GM18861 (cell line): Measurements from ENCODE around the gene SPRTN.
"Not testable (repeated sequence)": the region's sequence is repeated elsewhere in the genome, so short reads cannot be mapped to it uniquely, and the experiment has no call there.

Source experiments
- ATAC-seq: cut with Tn5 transposase; IDR thresholded peaks from one replicate; pipeline ENCODE4 v1.9.1; 2021; ENCODE audit not compliant: unreplicated experiment

The SPRTN gene

DNA sequence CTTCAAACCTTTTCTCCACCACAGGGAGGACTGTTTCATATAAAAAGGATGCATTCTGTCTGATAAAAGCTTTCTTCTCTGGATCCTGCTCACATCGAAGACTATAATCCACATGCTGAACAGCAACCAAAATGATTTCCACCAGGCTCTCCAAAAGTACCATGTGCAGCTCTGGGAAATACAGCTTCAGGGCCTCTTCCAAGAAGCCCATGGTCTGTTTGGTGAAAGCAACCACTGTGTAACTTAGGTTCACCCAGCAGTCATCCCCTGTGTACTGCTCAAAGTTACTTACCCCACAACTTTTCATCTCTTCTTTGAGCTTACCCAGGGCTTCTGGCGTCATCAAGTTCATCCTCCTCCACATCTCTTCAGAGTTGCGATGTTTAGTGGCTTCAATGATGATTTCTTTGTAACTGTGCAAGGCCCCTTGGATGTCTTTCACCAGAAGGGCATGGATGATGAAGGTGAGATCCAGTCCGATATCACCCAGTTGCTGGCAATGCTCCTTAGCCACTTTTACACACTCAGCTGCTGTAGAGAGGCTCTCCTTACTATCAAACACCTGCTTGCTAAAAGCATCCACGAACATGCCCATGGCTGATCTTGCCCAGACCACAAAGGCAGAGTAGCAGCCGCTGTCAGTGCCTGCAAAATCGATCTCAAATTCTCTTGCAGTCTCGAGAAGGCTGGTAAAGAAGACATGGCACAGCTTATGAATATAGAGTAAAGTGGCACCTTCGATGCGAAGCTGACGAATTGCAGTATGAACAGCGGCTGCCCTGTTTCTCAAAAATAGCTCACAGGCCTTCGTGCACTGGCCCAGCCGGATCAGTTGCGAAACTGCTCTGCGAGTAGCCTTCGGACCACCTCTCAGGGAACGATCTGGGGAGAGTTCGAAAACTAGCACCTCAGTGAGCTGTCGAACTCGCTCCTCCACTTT, 2.2 kb upstream of the SPRTN start:
- no peak for ATAC-seq

DNA sequence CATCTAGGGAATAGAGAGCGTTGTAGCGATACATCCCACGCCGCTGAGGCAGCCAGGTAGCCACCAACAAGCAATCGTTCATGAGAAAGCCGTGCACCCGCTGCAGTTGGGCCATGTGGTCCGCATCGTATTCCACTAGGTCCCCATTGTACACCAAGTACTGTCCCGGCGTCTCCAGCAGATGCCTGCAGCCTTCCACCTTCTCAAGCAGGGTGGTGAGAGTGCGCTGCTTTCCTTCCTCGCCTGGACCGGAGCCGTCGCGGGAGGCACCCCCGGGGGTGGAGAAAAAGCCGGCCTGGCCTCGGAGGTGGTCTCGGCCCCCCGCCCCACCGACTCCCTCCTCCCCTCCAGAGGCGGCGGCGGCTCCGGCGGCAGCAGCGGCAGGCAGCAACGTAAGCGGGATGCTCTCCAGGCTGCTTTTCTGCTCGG, 1.0 kb upstream of the SPRTN start:
- ATAC-seq: no peak

- ATAC-seq: peak; percentile 63
These were observed 422 bp upstream of the SPRTN start, which contains the start of gene EXOC8 for GRCh38 chr1:231337472-231338269. Gene EXOC8, minus strand, starts transcription at chr1:231337852. Its CDS starts 107 bp downstream, at chr1:231337745.

GRCh38 chr1:231340328-231341013, 2.4 kb downstream of the SPRTN start:
- no peak for ATAC-seq

DNA sequence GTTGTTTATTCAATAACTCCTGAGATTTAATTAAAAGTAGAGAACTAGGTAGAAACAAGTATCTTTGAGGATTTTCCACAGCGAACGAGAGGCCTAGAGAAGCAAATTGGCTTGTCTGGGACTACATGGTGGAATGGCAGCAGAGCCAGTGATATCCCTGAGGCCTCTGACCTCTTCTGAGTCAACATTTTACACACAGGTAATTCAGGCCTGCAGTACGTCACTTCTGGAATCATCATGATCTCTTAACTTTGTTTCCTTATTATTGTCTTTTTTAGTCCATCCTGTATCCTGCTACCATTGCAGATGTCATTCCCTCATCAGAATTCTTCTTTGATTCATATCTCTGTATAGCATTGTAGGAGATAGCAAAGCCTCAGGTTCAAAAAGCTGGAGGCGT, 9.9 kb downstream of the SPRTN start:
- ATAC-seq: no peak

DNA sequence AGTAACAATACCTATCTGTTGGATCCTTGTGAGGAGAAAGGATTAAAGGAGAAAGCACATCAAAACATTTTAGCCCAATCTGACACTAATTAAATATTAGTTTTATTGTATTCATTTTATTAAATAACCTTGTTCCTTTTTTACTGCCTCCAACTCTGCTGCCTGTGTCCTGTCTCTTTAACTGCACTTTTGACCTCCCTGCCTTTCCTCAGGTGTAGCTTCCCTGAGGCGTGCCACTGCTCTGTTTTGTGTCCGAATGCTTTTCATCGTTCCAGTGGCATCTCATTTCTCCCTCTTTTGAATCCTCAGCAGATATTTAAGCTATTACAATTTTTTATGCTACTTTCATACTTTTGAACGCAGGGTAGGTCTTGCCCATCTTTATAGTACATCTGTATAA, 10.3 kb downstream of the SPRTN start:
- ATAC-seq: no peak

DNA sequence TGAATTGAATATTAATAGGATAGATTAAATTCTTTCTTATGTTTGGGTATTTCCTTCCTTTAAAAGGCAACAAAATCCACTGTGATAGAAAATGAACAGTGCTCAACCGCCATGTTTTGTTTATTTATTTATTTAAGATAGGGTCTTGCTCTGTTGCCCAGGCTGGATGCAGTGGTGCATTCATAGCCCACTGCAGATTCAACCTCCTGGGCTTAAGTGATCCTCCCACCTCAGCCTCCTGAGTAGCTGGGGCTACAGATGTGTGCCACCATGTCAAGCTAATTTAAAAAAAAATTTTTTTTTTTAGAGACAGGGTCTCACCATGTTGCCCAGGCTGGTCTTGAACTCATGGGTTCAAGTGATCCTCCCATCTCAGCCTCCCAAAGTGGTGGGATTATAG, 10.8 kb downstream of the SPRTN start:
- not testable (repeated sequence) for ATAC-seq

DNA sequence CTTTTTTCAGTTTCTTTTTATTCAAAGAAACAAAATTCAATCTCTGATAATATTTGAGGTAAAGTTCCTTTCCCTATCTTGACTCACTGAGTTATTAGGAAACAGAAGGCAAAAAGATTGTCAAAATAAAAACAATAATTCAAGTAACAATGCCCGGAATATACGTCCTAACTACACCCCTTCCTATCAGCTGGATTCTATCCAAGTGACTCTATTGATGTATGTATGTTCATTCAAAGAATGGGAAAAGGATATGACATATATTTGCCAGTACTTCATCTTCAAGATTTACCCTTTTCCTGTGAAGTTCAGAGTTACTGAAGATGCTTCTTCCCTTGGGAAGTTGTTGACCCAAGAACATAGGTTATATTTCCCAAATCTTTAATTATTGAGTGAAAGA, 13.7 kb downstream of the SPRTN start:
- no peak for ATAC-seq

GRCh38 chr1:231353086-231353485, 15.0 kb downstream of the SPRTN start:
- ATAC-seq: no peak

GRCh38 chr1:231354330-231355020, 16.4 kb downstream of the SPRTN start:
- ATAC-seq: no peak

- no peak for ATAC-seq
These were observed 17.1 kb downstream of the SPRTN start for GRCh38 chr1:231355171-231355570.

GRCh38 chr1:231357187-231357772, 19.2 kb downstream of the SPRTN start:
- no peak for ATAC-seq

DNA sequence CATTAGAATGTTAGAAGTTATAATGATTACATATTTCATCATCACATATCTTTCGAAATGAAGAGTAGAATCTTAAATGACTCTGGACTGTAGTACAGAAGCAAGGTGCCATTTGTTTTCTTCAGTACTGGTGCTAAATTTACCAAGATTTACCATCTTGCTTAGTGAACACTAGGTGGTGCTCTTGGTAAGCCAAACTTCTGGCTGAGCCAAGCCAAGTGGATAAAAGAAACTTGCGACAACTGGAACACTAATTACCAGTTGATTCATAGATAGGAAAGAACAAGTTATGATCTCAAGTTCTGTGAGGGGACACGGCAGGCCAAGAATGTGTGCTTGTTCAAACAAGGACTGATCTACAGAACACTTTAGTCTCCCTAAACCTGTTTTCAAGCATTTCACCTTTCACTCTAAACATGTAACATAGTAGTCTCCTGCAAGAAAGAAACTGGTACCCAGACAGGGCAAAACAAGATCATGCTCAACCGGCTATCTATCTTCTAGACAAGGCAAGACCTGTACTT, 19.8 kb downstream of the SPRTN start:
- ATAC-seq: peak; percentile 80

GRCh38 chr1:231359113-231359512, 21.0 kb downstream of the SPRTN start:
- ATAC-seq: no peak

DNA sequence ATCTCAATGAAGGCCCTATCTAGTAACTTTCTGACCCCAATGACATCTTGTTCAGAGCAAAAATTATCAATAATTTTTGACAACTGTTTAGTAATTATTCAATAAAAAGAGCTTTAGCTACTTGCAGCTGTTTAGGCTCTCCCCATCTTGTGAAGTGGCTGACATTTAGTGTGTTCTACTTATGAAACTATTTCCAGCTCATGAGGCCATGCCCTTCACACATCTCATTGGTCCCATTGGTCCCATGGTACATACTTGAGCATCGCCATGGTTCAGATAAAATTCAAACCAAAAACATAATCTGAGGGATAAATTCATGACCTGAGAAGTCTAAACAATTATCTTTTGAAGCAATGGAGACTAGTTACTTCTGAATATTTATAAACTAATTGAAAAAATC, 24.2 kb downstream of the SPRTN start:
- ATAC-seq: no peak

DNA sequence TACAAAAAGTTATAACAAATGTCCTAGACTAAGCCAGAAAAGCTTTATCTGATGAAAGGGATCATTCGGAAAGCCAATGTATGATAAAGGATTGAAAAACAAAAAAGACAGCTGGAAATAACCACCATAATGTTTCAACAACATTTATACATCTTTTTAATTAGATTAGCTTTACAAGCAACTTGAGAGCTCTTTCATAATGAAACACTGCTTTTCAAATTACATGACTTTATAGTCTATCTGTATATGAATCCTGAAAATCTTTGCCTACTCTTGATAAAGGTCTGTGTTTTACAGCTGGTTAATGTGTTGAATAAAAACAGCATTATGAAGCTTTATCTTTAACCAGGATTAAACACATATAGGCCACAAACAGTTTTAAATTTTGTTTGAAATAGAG, 25.5 kb downstream of the SPRTN start:
- ATAC-seq: no peak

DNA sequence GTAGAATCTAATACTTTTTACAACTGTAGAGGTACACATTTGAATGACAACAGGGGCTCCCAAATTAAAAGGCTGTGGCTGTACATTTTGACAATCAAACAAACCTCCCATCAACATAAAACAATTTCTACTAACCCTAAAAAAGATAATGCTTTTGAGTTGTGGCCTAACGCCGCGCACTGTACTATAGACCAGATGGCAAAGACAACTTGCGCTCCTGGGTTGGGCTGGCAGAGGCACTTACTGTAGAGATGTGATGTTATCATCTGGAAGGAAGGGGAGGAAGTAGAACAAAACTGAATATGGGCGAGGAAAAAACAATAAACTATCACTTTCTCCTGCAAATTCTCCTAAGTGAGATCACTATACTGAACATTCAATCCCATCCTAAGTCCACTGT, 26.1 kb downstream of the SPRTN start:
- no peak for ATAC-seq

- no peak for ATAC-seq
These were observed 31.2 kb downstream of the SPRTN start for GRCh38 chr1:231369282-231369681.

- ATAC-seq: no peak
These were observed 34.4 kb downstream of the SPRTN start for GRCh38 chr1:231372501-231372900.

DNA sequence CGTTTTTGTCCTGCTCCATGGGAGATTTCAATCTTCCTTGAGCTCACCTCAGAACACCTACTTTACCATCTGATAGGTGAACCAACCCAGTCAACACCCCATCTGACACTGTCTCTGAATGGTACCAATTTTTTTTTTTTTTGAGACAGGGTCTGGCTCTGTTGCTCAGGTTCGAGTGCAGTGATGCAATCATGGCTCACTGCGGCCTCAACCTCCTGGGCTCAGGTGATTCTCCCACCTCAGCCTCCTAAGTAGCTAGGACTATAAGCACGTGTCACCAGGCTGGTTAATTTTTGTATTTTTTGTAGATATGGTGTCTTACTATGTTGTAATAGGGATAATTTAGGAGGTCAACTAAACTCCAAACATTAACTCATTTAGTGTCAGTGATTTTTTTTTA, 36.3 kb downstream of the SPRTN start:
- no peak for ATAC-seq
